OCI-LY1 (cell line): ENCODE data around the gene DDOST.

Experiments used
- H2AFZ ChIP-seq: fragments of 200-600 bp; sonication (generic), shearing (Covaris generic); 2 replicates; pipeline ENCODE4 v1.6.0; 2014; ENCODE audit warnings: antibody characterized with exemption, mild to moderate bottlenecking, low read length
- H3F3A ChIP-seq: fragments of 200-600 bp; sonication (generic), shearing (Covaris generic); 2 replicates; pipeline ENCODE4 v1.6.0; 2014; ENCODE audit warnings: mild to moderate bottlenecking, antibody characterized with exemption, low read length, moderate library complexity; ENCODE audit not compliant: insufficient read depth
- H3K27ac ChIP-seq: fragments of 200-600 bp; sonication (generic); 2 replicates; pipeline ENCODE4 v1.5.1; 2014; ENCODE audit warnings: low read length, mixed run types, mild to moderate bottlenecking, low read depth; ENCODE audit not compliant: poor library complexity, severe bottlenecking
- H3K27me3 ChIP-seq: fragments of 200-600 bp; sonication (generic); 2 replicates; pipeline ENCODE4 v1.6.0; 2014; ENCODE audit warnings: antibody characterized with exemption, mild to moderate bottlenecking, low read length, moderate library complexity; ENCODE audit not compliant: insufficient read depth
- H3K36me3 ChIP-seq: fragments of 200-600 bp; sonication (generic); 2 replicates; pipeline ENCODE4 v1.6.1; 2014; ENCODE audit warnings: mild to moderate bottlenecking, antibody characterized with exemption, low read length, moderate library complexity, mixed read lengths; ENCODE audit not compliant: insufficient read depth
- H3K4me1 ChIP-seq: fragments of 200-600 bp; sonication (generic); 2 replicates; pipeline ENCODE4 v1.5.1; 2014; ENCODE audit warnings: mild to moderate bottlenecking, low read length, moderate library complexity; ENCODE audit not compliant: insufficient read depth, severe bottlenecking
- H3K4me2 ChIP-seq: fragments of 200-600 bp; sonication (generic), shearing (Covaris generic); 2 replicates; pipeline ENCODE4 v1.6.1; 2014; ENCODE audit warnings: low read length
- H3K4me3 ChIP-seq: fragments of 200-600 bp; sonication (generic); 2 replicates; pipeline ENCODE4 v1.5.1; 2014; ENCODE audit warnings: low read length, low read depth, mild to moderate bottlenecking, mixed read lengths; ENCODE audit not compliant: poor library complexity, severe bottlenecking
- H3K79me2 ChIP-seq: fragments of 200-600 bp; shearing (Covaris generic); 2 replicates; pipeline ENCODE4 v1.6.1; 2016; ENCODE audit warnings: mixed run types, low read length, mixed read lengths; ENCODE audit not compliant: insufficient read depth
- H3K9ac ChIP-seq: fragments of 200-600 bp; sonication (generic), shearing (Covaris generic); 2 replicates; pipeline ENCODE4 v1.6.1; 2014; ENCODE audit warnings: mild to moderate bottlenecking, low read length, mixed read lengths
- H3K9me2 ChIP-seq: fragments of 200-600 bp; sonication (generic), shearing (Covaris generic); 2 replicates; pipeline ENCODE4 v1.6.1; 2014; ENCODE audit warnings: low read depth, mild to moderate bottlenecking, low read length, mixed read lengths
- H3K9me3 ChIP-seq: fragments of 200-600 bp; shearing (Covaris generic); 2 replicates; pipeline ENCODE4 v1.6.1; 2014; ENCODE audit warnings: low read length, mixed read lengths
- H4K20me1 ChIP-seq: fragments of 200-600 bp; sonication (generic), shearing (Covaris generic); 2 replicates; pipeline ENCODE4 v1.6.0; 2016; ENCODE audit warnings: mild to moderate bottlenecking, low read length; ENCODE audit not compliant: insufficient read depth
- CTCF ChIP-seq: fragments of 200-600 bp; sonication (generic), shearing (Covaris generic); IDR thresholded peaks from 2 replicates; pipeline ENCODE4 v1.5.1; 2017; ENCODE audit warnings: mild to moderate bottlenecking, antibody characterized with exemption, low read length, moderate library complexity, mixed read lengths
- EZH2 ChIP-seq: fragments of 200-600 bp; sonication (generic), shearing (Covaris generic); IDR thresholded peaks from 2 replicates; pipeline ENCODE4 v1.8.0; 2017; ENCODE audit warnings: borderline replicate concordance, mixed run types, mild to moderate bottlenecking, antibody characterized with exemption, low read length, moderate library complexity, mixed read lengths

Gene DDOST

GRCh38 chr1:20668581-20668980 is 7.4 kb upstream of the DDOST start:
- no peak for TF ChIP-seq EZH2
- no peak for TF ChIP-seq CTCF
- H3K4me3 ChIP-seq: no peak overlapping the region
- no peaks in the 10 kb centered on the region for H3K9me2 ChIP-seq
- no peaks in the 10 kb centered on the region for H3K27me3 ChIP-seq
- no peaks in the 10 kb centered on the region for H3K36me3 ChIP-seq
- no peak overlapping the region for H3K4me2 ChIP-seq
- no peak overlapping the region for H3K27ac ChIP-seq
- no peaks in the 10 kb centered on the region for H3K79me2 ChIP-seq
- H3F3A ChIP-seq: no peaks in the 10 kb centered on the region
- H4K20me1 ChIP-seq: no peaks in the 10 kb centered on the region
- no peak overlapping the region for H2AFZ ChIP-seq
- H3K9ac ChIP-seq: no peak overlapping the region
- H3K4me1 ChIP-seq: no peaks in the 10 kb centered on the region
- no peaks in the 10 kb centered on the region for H3K9me3 ChIP-seq

GRCh38 chr1:20666804-20667203 is 5.6 kb upstream of the DDOST start:
- TF ChIP-seq EZH2 (no peak), CTCF (no peak)
- Histone ChIP-seq H2AFZ (0 out of 2 replicates have a peak overlapping the region, but pooled peaks have one; percentile 9), H3K9ac (no peak overlapping the region), H3K27ac (no peak overlapping the region), H3K4me1 (peaks cover 6% of the 10 kb centered on the region), H3K36me3 (no peaks in the 10 kb centered on the region), H3K79me2 (no peaks in the 10 kb centered on the region), H3K4me2 (no peak overlapping the region), H3K9me2 (no peaks in the 10 kb centered on the region), H4K20me1 (no peaks in the 10 kb centered on the region), H3K9me3 (no peaks in the 10 kb centered on the region), H3F3A (no peaks in the 10 kb centered on the region), H3K4me3 (no peak overlapping the region), H3K27me3 (no peaks in the 10 kb centered on the region)

DNA sequence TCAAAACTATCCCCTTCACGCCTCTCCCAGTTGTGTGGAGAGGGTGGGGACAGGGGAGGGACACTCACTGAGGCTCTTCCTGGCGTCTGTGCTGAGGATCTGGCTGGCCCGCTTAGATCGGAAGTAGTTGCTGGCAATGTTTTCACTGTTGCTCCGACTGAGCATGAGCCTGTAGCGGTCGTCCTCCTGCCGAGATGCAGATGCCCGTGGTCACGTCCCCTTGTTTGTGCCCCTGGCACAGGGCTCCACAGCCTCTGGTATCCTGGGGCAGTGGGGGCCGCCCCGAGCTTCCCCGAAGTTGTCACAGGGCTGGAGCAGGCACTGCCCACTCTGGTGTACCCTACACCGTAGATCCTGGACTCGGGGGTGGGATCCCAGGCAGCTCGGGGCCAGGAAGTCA is 5.0 kb upstream of the DDOST start:
- Histone ChIP-seq H2AFZ (no peak overlapping the region), H3K4me1 (peaks cover 7% of the 10 kb centered on the region), H3K27me3 (no peaks in the 10 kb centered on the region), H3K4me3 (no peak overlapping the region), H3K79me2 (no peaks in the 10 kb centered on the region), H3K27ac (no peak overlapping the region), H3K4me2 (no peak overlapping the region), H3F3A (no peaks in the 10 kb centered on the region), H3K9ac (no peak overlapping the region), H3K9me2 (no peaks in the 10 kb centered on the region), H4K20me1 (no peaks in the 10 kb centered on the region), H3K36me3 (no peaks in the 10 kb centered on the region), H3K9me3 (no peaks in the 10 kb centered on the region)
- TF ChIP-seq EZH2 (no peak), CTCF (no peak)
